Measurements from ENCODE around the gene VWA3B. TPM values are rescaled to one million over a fixed set of nuclear protein-coding genes. Genes with fewer than 3 reads are reported as not detected.

Gene VWA3B
- total RNA-seq, 1 donor from 2014 or later: not detected

GRCh38 chr2:98359986-98360385, 273.0 kb downstream of the VWA3B start:
- no peak overlapping the region for H3K4me3 Mint-ChIP-seq (ENCODE audit: unreplicated experiment)
- H3K27me3 Mint-ChIP-seq (ENCODE audit: low read depth, unreplicated experiment): peaks cover 29% of the 10 kb centered on the region
- H3K36me3 ChIP-seq (ENCODE audit: insufficient read depth, low read length): no peaks in the 10 kb centered on the region
- no peaks in the 10 kb centered on the region for H3K4me1 Mint-ChIP-seq (ENCODE audit: low read depth, unreplicated experiment)
- H3K36me3 Mint-ChIP-seq (ENCODE audit: low read depth, unreplicated experiment): no peaks in the 10 kb centered on the region
- no peak overlapping the region for H3K27ac ChIP-seq (ENCODE audit: low read depth, low read length)
- no peak for TF ChIP-seq EZH2 (IDR thresholded peaks at IDR 0.05; ENCODE audit: insufficient read depth, low read length)
- TF ChIP-seq CTCF (IDR thresholded peaks at IDR 0.05; ENCODE audit: insufficient read depth, low read depth, low read length): no peak
- no peak overlapping the region for H3K4me2 ChIP-seq (ENCODE audit: low read length)
- H3K4me3 ChIP-seq (ENCODE audit: insufficient read depth, low read depth, low read length): no peak overlapping the region
- no peaks in the 10 kb centered on the region for H3K27me3 ChIP-seq (ENCODE audit: insufficient read depth, low read length)
- H3K27ac Mint-ChIP-seq (ENCODE audit: unreplicated experiment): no peak overlapping the region
- no peaks in the 10 kb centered on the region for H3K4me1 ChIP-seq (ENCODE audit: insufficient read depth, low read length)
- FAIRE-seq (no peak), DNase-seq (ENCODE audit: low read depth) (no peak)
- no peak overlapping the region for H2AFZ ChIP-seq (ENCODE audit: low read depth, low read length)
- peaks cover 3% of the 10 kb centered on the region for H3K9me3 Mint-ChIP-seq (ENCODE audit: unreplicated experiment)
- H3K9me3 ChIP-seq (ENCODE audit: insufficient read depth, low read depth, low read length): no peaks in the 10 kb centered on the region
- H4K20me1 ChIP-seq (ENCODE audit: insufficient read depth, low read length): no peaks in the 10 kb centered on the region
- no peaks in the 10 kb centered on the region for H3K79me2 ChIP-seq (ENCODE audit: insufficient read depth, low read length)
- H3K9ac ChIP-seq (ENCODE audit: low read length): no peak overlapping the region

Other genes starting within 250 kb of the VWA3B start
- 32.8 and 35.3 TPM in 2 replicates for gene TMEM131, start 91.2 kb upstream of the VWA3B start, total RNA-seq

Measured in astrocyte (in vitro differentiated cells and primary cell).